GM18499 (cell line): ENCODE data around the gene CALR3.
"Not testable (repeated sequence)": the region's sequence is repeated elsewhere in the genome, so short reads cannot be mapped to it uniquely, and the experiment has no call there.

Experiments
- ATAC-seq: cut with Tn5 transposase; IDR thresholded peaks from one replicate; pipeline ENCODE4 v1.9.1; 2021; ENCODE audit warnings: moderate number of reproducible peaks; ENCODE audit not compliant: insufficient read depth, unreplicated experiment

CALR3 gene

DNA sequence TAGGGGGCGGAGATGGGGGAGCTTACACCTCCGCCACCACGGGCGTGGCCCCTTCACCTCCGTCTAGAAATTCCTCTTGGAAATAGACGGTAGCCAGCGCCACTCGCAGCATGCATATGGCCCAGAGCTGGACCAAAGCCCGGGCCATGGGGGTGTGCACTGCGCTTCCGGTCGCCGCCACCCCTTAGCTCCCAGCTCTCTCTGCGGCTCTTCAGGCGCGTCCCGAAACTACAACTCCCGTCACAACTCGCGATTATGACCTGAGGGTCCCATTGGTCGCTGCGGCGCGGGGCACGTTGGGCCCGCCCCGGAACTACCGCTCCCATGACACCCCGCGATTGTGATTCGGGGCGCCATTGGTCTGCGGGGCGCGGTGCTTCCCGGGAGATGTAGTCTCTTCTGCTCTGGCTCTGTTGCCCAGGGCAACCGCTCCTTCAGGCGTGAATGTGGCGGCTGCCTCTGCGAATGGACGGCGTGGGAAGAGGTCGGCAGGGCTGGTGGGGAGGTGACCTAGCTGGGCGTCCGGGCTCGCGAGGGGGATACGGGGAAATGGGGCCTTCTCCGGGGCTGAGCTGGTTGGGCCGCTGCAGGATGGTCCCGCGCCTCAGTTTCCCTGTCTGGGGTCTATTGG lies at the start of gene CALR3, which contains the start of gene C19orf44:
CALR3 (minus strand) TSS at position 186 of the 631 bp plus-strand sequence; CDS start at position 148, 38 bp downstream.
C19orf44 (plus strand) TSS at position 413 of the 631 bp plus-strand sequence. CDS start 4,399 bp downstream, outside the sequence.
- ATAC-seq: peak; percentile 81

GRCh38 chr19:16544473-16545231 lies 48.7 kb upstream of the CALR3 start:
- ATAC-seq: no peak

GRCh38 chr19:16543734-16544133 lies 47.8 kb upstream of the CALR3 start:
- not testable (repeated sequence) for ATAC-seq

- ATAC-seq: no peak
Measured at GRCh38 chr19:16542910-16543472, 47.0 kb upstream of the CALR3 start.

- peak; percentile 47 for ATAC-seq
Measured at GRCh38 chr19:16542045-16542909, 46.3 kb upstream of the CALR3 start, which contains the start of gene CHERP. Gene CHERP, minus strand, starts transcription at chr19:16542437. Its CDS starts 59 bp downstream, at chr19:16542378.

- ATAC-seq: no peak
Measured at GRCh38 chr19:16541526-16542044, 45.6 kb upstream of the CALR3 start.

DNA sequence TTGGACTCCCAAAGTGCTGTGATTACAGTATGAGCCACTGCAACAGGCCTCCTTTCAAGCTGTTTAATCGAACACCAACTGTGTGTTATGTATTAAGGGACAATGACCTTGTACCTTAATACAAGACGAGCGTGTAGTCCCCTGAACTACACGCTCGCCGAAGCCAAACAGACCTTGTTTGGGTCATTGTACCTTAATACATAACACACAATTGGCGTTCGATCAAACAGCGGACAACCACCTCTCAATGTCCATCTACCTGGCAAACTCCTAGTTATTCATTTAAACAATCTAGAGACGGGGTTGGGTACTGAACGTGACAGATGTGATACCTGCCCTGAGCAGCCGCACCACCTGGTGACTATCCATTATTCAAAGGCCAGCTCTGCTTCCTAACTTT lies 45.0 kb upstream of the CALR3 start:
- no peak for ATAC-seq

DNA sequence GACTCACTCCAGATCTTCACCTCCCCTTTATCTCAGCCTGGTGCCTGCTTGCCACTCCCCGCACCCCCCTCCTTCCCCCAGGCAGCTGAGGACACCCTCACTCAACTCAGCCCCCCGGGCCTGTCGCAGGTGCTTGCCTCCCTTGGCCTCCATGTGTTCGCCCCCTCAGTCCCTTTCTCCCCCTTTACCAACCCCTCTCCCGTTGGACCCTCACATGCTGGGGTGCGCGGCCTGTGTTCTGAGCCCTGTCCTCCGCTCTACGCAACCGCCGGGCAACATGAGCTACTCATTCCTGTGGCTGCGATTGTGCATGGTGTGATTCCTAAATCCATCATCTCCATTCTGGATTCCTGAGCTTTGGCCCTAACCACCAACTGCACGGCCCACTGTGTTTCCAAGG lies 41.1 kb upstream of the CALR3 start:
- ATAC-seq: no peak

- no peak for ATAC-seq
Measured at GRCh38 chr19:16536130-16536529, 40.2 kb upstream of the CALR3 start.

GRCh38 chr19:16535381-16535780 lies 39.4 kb upstream of the CALR3 start:
- ATAC-seq: no peak

DNA sequence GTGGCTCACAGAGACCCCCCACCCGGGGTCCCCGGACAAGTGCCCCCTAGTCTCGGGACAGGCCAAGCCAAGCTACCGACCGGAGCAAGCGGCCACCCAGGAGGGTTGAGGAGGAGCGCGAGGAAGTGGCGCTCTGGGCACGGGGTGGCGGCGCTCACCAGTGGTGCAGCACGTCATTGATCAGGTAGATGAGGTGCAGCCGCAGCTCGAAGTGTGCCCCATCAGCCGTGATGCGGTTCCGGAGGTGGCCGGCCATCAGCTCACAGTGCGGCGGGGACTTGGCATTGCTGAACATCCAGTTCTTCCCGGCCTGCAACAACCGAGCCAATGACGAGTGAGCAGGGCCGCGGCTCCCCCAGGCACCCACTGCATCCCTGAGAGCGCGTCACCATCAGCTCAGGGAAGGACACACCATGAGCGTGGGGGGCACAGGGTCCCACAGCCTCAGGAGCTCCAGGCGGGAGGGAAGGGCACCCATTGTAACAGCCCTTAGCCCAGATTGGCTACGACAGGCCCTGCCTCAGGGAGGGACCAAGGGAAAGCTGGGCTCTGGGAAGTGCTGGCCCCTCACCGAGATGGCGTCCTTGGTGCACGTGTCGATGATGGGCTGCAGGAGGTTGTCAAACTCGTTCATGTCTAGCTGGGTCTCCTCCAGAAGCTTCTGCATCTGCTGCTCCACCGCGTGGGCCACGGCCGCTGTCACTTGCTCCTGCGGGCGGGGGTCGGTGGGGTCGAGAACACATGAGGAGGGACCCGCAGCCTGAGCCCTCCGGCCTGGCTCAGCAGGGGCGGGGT lies 36.7 kb upstream of the CALR3 start:
- ATAC-seq: no peak

DNA sequence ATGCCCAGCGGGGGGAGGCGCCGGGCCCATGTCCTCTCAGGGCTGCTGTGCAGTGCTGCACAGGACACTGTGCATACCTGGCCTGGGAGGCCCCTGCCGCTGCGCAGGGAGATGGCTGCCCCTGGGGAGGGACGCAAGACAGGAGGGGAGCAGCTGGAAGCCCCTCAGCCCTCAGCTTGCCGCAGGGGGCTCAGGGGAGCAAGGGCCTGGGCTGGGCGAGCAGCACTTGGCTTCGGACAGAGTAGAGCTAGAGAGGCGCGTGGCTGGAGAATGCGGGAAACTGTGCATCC lies 35.4 kb upstream of the CALR3 start:
- no peak for ATAC-seq

GRCh38 chr19:16530540-16531379 lies 34.8 kb upstream of the CALR3 start:
- no peak for ATAC-seq

- no peak for ATAC-seq
Measured at GRCh38 chr19:16529466-16530144, 33.6 kb upstream of the CALR3 start.

- no peak for ATAC-seq
Measured at GRCh38 chr19:16527971-16528521, 32.1 kb upstream of the CALR3 start.

DNA sequence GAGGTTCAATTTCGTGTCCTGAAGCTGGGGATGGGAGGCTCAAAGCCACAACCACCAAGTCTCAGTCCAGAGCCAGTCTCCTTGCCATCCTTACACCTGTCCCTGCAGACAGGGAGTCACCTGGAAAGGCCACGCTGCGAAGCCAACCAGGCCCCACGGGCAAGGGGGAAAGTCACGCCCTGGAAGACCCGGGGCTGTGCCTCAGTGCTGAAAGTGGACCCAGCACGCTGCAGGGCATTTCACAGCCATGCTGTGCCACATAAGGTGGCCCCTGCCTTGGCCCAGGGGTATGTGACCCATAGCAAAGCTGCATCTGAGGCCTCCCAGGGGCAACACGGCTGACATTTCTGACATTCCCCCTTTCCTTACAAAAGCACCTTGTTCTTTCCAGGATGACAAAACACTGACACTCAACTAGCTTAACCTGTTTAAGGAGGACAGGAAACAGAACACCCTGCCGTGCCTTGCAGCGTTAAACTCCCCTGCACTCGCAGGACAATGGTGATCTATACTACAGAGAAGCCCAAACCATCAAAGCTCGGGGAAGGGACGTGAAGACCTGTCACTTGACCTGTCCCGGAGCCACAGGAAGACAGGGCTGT lies 31.5 kb upstream of the CALR3 start:
- no peak for ATAC-seq

DNA sequence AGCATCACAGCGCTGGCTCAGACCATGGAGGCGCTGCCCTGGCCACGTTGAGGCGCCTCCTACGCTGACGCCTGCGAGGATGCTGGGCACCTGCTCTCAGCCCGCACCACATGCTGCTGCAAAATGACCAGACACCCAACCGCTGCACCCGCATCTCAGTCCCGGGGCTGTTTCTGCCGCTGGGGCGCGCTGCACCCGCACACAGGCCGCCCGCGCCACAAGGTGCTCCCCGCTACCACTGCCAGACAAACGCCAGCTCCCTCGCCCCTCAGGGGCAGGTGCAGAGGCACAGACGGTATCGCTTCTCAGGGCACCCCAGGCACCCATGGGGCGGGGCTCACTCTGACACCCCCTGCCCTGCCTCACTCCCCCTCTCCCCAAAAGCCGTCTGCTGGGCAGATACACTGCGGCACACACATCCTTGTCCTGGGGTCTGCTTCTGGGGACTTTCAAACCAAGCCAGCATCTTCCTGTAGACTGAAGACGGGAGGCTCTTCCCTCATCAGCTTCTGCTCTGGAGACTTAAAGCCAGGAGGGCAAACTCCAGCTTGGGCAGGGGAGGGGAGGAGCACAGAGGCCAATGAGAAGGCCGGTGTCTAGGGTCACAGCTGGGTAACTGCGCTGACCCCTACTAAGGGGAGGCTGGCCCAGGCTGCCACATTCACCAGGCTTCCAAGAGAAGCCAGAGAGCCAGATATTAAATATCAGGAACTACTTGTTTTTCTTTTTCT lies 29.9 kb upstream of the CALR3 start:
- ATAC-seq: no peak
